GM12878 (cell line): ENCODE results near the gene UBLCP1.

Experiments
- CBFB ChIP-seq: IDR thresholded peaks from 2 replicates; pipeline ENCODE4 v1.6.1; 2016; ENCODE audit warnings: antibody characterized with exemption, low read depth
- EP300 ChIP-seq, 2 experiments: fragments of 150-350 bp in 1 of 2; IDR thresholded peaks; 2 replicates each; pipeline ENCODE4 v1.6.1; 2011 to 2012; ENCODE audit warnings: low read depth in 2 of 2, low read length in 2 of 2, borderline replicate concordance in 1 of 2, improper control_type of control experiment in 1 of 2, inconsistent platforms in 1 of 2; ENCODE audit not compliant: control insufficient read depth in 1 of 2
- EZH2 ChIP-seq: IDR thresholded peaks from 2 replicates; pipeline ENCODE4 v1.6.1; 2012; ENCODE audit warnings: low read depth, mild to moderate bottlenecking, control low read depth, inconsistent platforms, low read length, borderline replicate concordance; ENCODE audit not compliant: control insufficient read depth
- MXI1 ChIP-seq: fragments of 150-350 bp; IDR thresholded peaks from 2 replicates; pipeline ENCODE4 v1.6.1; 2011; ENCODE audit warnings: low read depth, mild to moderate bottlenecking, inconsistent platforms, low read length, improper control_type of control experiment
- NFXL1 ChIP-seq: fragments of 450-650 bp; IDR thresholded peaks from 2 replicates; pipeline ENCODE4 v1.6.1; 2017; ENCODE audit warnings: antibody characterized with exemption, mild to moderate bottlenecking, borderline replicate concordance
- POLR2A ChIP-seq: IDR thresholded peaks from 2 replicates; pipeline ENCODE4 v1.6.1; 2011; ENCODE audit warnings: low read depth, mild to moderate bottlenecking, low read length
- SMC3 ChIP-seq: IDR thresholded peaks from 2 replicates; pipeline ENCODE4 v1.6.1; 2011; ENCODE audit warnings: low read length, improper control_type of control experiment, borderline replicate concordance
- SPI1 ChIP-seq: IDR thresholded peaks from 2 replicates; pipeline ENCODE4 v1.6.1; 2011; ENCODE audit warnings: low read depth, mild to moderate bottlenecking, low read length, moderate library complexity, borderline replicate concordance; ENCODE audit not compliant: insufficient read depth
- TAF1 ChIP-seq: IDR thresholded peaks from 2 replicates; pipeline ENCODE4 v1.6.1; 2011; ENCODE audit warnings: mild to moderate bottlenecking, low read depth, low read length, borderline replicate concordance
- TBL1XR1 ChIP-seq: IDR thresholded peaks from 2 replicates; pipeline ENCODE4 v1.6.1; 2012; ENCODE audit warnings: low read depth, low read length, improper control_type of control experiment
- TF ChIP-seq, protein P1 (sequence below), 3 experiments: IDR thresholded peaks in 2 of 3; conservative IDR thresholded peaks in 1 of 3; 2 replicates each; pipeline ENCODE4 v1.5.1; 2011; ENCODE audit warnings: low read depth in 3 of 3, low read length in 3 of 3, mild to moderate bottlenecking in 3 of 3, control low read depth in 2 of 3, moderate library complexity in 2 of 3, inconsistent platforms in 1 of 3, mixed read lengths in 1 of 3; ENCODE audit not compliant: control insufficient read depth in 2 of 3, insufficient read depth in 1 of 3; ENCODE audit errors: extremely low read depth in 1 of 3
- TF ChIP-seq, protein P2 (sequence below): fragments of 150-350 bp; IDR thresholded peaks from 2 replicates; pipeline ENCODE4 v1.6.1; 2016; ENCODE audit warnings: low read depth, low read length

DNA sequence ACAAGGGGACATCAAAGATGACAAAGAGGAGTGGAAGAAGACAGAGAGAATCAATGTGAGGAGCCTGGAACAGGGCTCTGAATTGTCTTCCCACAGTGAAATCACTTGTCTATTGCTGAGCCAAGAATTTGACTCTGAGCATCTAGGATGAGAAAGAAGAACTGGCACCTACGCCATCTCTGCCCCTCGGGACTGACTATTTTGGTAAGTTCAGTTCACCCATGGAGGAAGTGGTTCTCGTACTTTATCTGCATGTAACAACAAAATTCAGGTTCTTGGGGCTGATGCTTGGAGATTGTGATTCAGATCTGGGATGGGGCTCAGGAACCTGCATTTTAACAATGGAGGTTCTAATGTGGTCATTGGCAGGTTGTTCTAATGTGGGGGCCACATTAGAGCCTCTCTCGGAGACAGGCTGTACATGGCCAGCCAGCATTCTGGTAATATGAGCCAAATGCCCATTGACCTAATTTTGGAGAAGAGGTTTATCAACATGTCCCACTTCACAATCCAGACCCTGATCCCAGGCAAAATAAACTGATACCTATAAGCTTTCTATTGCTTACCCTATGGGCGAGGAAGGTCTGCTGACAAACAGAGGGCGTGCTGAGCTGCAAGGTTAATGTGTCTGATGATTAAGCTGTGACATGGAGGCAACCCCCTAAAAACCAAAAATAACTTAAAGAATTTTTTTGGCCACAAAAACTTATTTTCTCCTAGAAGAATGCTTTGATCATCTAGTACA lies 69.9 kb downstream of the UBLCP1 start:
- TF ChIP-seq, protein P1, sequence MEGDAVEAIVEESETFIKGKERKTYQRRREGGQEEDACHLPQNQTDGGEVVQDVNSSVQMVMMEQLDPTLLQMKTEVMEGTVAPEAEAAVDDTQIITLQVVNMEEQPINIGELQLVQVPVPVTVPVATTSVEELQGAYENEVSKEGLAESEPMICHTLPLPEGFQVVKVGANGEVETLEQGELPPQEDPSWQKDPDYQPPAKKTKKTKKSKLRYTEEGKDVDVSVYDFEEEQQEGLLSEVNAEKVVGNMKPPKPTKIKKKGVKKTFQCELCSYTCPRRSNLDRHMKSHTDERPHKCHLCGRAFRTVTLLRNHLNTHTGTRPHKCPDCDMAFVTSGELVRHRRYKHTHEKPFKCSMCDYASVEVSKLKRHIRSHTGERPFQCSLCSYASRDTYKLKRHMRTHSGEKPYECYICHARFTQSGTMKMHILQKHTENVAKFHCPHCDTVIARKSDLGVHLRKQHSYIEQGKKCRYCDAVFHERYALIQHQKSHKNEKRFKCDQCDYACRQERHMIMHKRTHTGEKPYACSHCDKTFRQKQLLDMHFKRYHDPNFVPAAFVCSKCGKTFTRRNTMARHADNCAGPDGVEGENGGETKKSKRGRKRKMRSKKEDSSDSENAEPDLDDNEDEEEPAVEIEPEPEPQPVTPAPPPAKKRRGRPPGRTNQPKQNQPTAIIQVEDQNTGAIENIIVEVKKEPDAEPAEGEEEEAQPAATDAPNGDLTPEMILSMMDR (IDR thresholded peaks at IDR 0.05 in 2 of 3, conservative IDR thresholded peaks at IDR 0.05 in 1 of 3; ENCODE audit: control insufficient read depth in 2 of 3, extremely low read depth in 1 of 3, insufficient read depth in 1 of 3, low read depth in 3 of 3, low read length in 3 of 3) = peak in 1 of 3 experiments; percentile 46; a peak in 2 of 6 replicates
- TF ChIP-seq POLR2A (no peak), TBL1XR1 (no peak), EZH2 (no peak), SPI1 (peak; percentile 84), EP300 (IDR thresholded peaks at IDR 0.05; ENCODE audit: borderline replicate concordance in 1 of 2, control insufficient read depth in 1 of 2, low read depth in 2 of 2, low read length in 2 of 2) (peak in 1 of 2 experiments; percentile 71; a peak in 1 of 4 replicates), TAF1 (no peak), MXI1 (no peak), CBFB (no peak), NFXL1 (no peak), SMC3 (no peak)
- TF ChIP-seq, protein P2, sequence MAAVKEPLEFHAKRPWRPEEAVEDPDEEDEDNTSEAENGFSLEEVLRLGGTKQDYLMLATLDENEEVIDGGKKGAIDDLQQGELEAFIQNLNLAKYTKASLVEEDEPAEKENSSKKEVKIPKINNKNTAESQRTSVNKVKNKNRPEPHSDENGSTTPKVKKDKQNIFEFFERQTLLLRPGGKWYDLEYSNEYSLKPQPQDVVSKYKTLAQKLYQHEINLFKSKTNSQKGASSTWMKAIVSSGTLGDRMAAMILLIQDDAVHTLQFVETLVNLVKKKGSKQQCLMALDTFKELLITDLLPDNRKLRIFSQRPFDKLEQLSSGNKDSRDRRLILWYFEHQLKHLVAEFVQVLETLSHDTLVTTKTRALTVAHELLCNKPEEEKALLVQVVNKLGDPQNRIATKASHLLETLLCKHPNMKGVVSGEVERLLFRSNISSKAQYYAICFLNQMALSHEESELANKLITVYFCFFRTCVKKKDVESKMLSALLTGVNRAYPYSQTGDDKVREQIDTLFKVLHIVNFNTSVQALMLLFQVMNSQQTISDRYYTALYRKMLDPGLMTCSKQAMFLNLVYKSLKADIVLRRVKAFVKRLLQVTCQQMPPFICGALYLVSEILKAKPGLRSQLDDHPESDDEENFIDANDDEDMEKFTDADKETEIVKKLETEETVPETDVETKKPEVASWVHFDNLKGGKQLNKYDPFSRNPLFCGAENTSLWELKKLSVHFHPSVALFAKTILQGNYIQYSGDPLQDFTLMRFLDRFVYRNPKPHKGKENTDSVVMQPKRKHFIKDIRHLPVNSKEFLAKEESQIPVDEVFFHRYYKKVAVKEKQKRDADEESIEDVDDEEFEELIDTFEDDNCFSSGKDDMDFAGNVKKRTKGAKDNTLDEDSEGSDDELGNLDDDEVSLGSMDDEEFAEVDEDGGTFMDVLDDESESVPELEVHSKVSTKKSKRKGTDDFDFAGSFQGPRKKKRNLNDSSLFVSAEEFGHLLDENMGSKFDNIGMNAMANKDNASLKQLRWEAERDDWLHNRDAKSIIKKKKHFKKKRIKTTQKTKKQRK = no peak
